DND-41 (cell line): Measurements from ENCODE around the gene BOLA3.

Source experiments
- CTCF ChIP-seq: IDR thresholded peaks from 2 replicates; pipeline ENCODE4 v1.5.1; 2012; ENCODE audit warnings: borderline replicate concordance, low read length, moderate library complexity, mild to moderate bottlenecking; ENCODE audit not compliant: poor library complexity, severe bottlenecking; ENCODE audit errors: extremely low read depth
- EZH2 ChIP-seq: IDR thresholded peaks from 3 replicates; pipeline ENCODE4 v1.6.1; 2012; ENCODE audit warnings: borderline replicate concordance, low read depth, mild to moderate bottlenecking, moderate library complexity, low read length, inconsistent platforms; ENCODE audit not compliant: severe bottlenecking

GRCh38 chr2:74096052-74096451 lies 51.7 kb downstream of the BOLA3 start:
- TF ChIP-seq CTCF (no peak), EZH2 (no peak)
